Liver (tissue), 9 donors: ENCODE data around the gene ACOT7. TPM values are rescaled to one million over a fixed set of nuclear protein-coding genes. Genes with fewer than 3 reads are reported as not detected.

Experiments
- DNase-seq: peaks from one replicate; pipeline ENCODE4 v3.0.0-alpha.2; 2017; ENCODE audit warnings: low spot score
- H3K27ac ChIP-seq, 2 donors: one replicate each; pipeline ENCODE4 v1.7.0; 2013; ENCODE audit warnings: inconsistent platforms in 2 of 2, low read length in 2 of 2, control low read depth in 1 of 2, low read depth in 1 of 2, mild to moderate bottlenecking in 1 of 2
- H3K27me3 ChIP-seq, 4 donors: one replicate each; pipeline versions ENCODE4 v1.6.1 to v1.7.0; 2013; ENCODE audit warnings: low read length in 3 of 4, inconsistent platforms in 1 of 4, mild to moderate bottlenecking in 1 of 4, moderate library complexity in 1 of 4; ENCODE audit not compliant: control insufficient read depth in 4 of 4, insufficient read depth in 4 of 4
- H3K36me3 ChIP-seq, 4 donors: one replicate each; pipeline versions ENCODE4 v1.6.1 to v1.7.0; 2013; ENCODE audit warnings: low read length in 3 of 4, mild to moderate bottlenecking in 3 of 4, low read depth in 1 of 4, moderate library complexity in 1 of 4; ENCODE audit not compliant: control insufficient read depth in 4 of 4, insufficient read depth in 3 of 4
- H3K4me1 ChIP-seq, 4 donors: one replicate each; pipeline versions ENCODE4 v1.6.1 to v1.7.0; 2013; ENCODE audit warnings: low read length in 3 of 4, mild to moderate bottlenecking in 3 of 4, moderate library complexity in 1 of 4; ENCODE audit not compliant: control insufficient read depth in 4 of 4, insufficient read depth in 4 of 4
- H3K4me3 ChIP-seq, 3 donors: one replicate each; pipeline versions ENCODE4 v1.6.1 to v1.7.0; 2013; ENCODE audit warnings: low read length in 3 of 3, control low read depth in 1 of 3, low read depth in 1 of 3, mild to moderate bottlenecking in 1 of 3
- H3K9ac ChIP-seq, 2 donors: one replicate each; pipeline ENCODE4 v1.7.0; 2013; ENCODE audit warnings: low read length in 2 of 2, mild to moderate bottlenecking in 2 of 2, moderate library complexity in 2 of 2, control low read depth in 1 of 2, low read depth in 1 of 2
- H3K9me3 ChIP-seq, 4 donors: one replicate each; pipeline versions ENCODE4 v1.6.1 to v1.7.0; 2013; ENCODE audit warnings: low read length in 3 of 4; ENCODE audit not compliant: control insufficient read depth in 4 of 4
- CTCF ChIP-seq: fragments of 150-350 bp; IDR thresholded peaks from 2 replicates; pipeline ENCODE4 v1.5.1; 2017; ENCODE audit warnings: improper control_type of control experiment, low read depth, low read length; ENCODE audit not compliant: missing input control
- EGR1 ChIP-seq, 2 donors: IDR thresholded peaks; 2 replicates each; pipeline ENCODE4 v1.6.1; 2016 to 2018; ENCODE audit warnings: antibody characterized with exemption in 2 of 2, low read depth in 2 of 2
- FOXA1 ChIP-seq: IDR thresholded peaks from 2 replicates; pipeline ENCODE4 v1.6.1; 2016; ENCODE audit warnings: antibody characterized with exemption
- FOXA2 ChIP-seq: IDR thresholded peaks from 2 replicates; pipeline ENCODE4 v1.6.1; 2016; ENCODE audit warnings: antibody characterized with exemption
- GABPA ChIP-seq, 2 donors: IDR thresholded peaks in 1 of 2; conservative IDR thresholded peaks in 1 of 2; 2 replicates each; pipeline ENCODE4 v1.6.1; 2016; ENCODE audit warnings: antibody characterized with exemption in 2 of 2, mild to moderate bottlenecking in 1 of 2, moderate library complexity in 1 of 2
- HNF4A ChIP-seq, 2 donors: conservative IDR thresholded peaks; 2 replicates each; pipeline ENCODE4 v1.6.1; 2016; ENCODE audit warnings: antibody characterized with exemption in 2 of 2, mild to moderate bottlenecking in 2 of 2
- HNF4G ChIP-seq: IDR thresholded peaks from 2 replicates; pipeline ENCODE4 v1.6.1; 2016; ENCODE audit warnings: antibody characterized with exemption
- JUND ChIP-seq, 2 donors: IDR thresholded peaks; 2 replicates each; pipeline ENCODE4 v1.6.1; 2016; ENCODE audit warnings: antibody characterized with exemption in 2 of 2
- MAX ChIP-seq: IDR thresholded peaks from 2 replicates; pipeline ENCODE4 v1.6.1; 2016; ENCODE audit warnings: antibody characterized with exemption
- NR2F2 ChIP-seq: IDR thresholded peaks from 2 replicates; pipeline ENCODE4 v1.6.1; 2016; ENCODE audit warnings: antibody characterized with exemption
- RAD21 ChIP-seq, 2 donors: IDR thresholded peaks; 2 replicates each; pipeline ENCODE4 v1.6.1; 2016; ENCODE audit warnings: antibody characterized with exemption in 2 of 2, mild to moderate bottlenecking in 2 of 2
- RXRA ChIP-seq, 2 donors: IDR thresholded peaks; 2 replicates each; pipeline ENCODE4 v1.6.1; 2017 to 2018; ENCODE audit warnings: antibody characterized with exemption in 2 of 2, mild to moderate bottlenecking in 1 of 2
- TAF1 ChIP-seq: conservative IDR thresholded peaks from 2 replicates; pipeline ENCODE4 v1.6.1; 2016; ENCODE audit warnings: antibody characterized with exemption, mild to moderate bottlenecking
- YY1 ChIP-seq: IDR thresholded peaks from 2 replicates; pipeline ENCODE4 v1.6.1; 2016; ENCODE audit warnings: antibody characterized with exemption, mild to moderate bottlenecking
- WGBS: extraction: QIAGEN DNeasy Blood & Tissue Kit; methylation state at CpG from one replicate; pipeline ENCODE4 v1.1.7; 2013; 5-methylcytosine and 5-hydroxymethylcytosine counted together
- polyA plus RNA-seq, 2 donors: library from polyadenylated mRNA; stranded (reverse) in 1 of 2; unstranded in 1 of 2; fragments of 200-250 nt in 1 of 2; fragments of >200 nt in 1 of 2; fragmentation: Nextera tagmentation in 1 of 2; extraction: Ambion mirVana in 1 of 2; gene quantifications; one replicate each; pipeline versions ENCODE4 v1.2.1 to v1.2.3, GENCODE V29; 2013 to 2015
- total RNA-seq, 2 donors: library from RNA; depleted of rRNA; stranded (reverse); fragments of >200 nt; gene quantifications; one replicate each; pipeline ENCODE4 v1.2.3, GENCODE V29; 2014
- TF ChIP-seq, protein P1 (sequence below): IDR thresholded peaks from 2 replicates; pipeline ENCODE4 v1.6.1; 2016; ENCODE audit warnings: antibody characterized with exemption
- TF ChIP-seq, protein P2 (sequence below): IDR thresholded peaks from 2 replicates; pipeline ENCODE4 v1.6.1; 2016; ENCODE audit warnings: antibody characterized with exemption, mild to moderate bottlenecking
- TF ChIP-seq, protein P3 (sequence below): IDR thresholded peaks from 2 replicates; pipeline ENCODE4 v1.6.1; 2016; ENCODE audit warnings: antibody characterized with exemption
- donor health status: healthy.
- donor health status: healthy.
- donor health status: healthy.
- donor health status: healthy.
- donor health status: healthy.

Gene ACOT7
- total and polyA plus RNA-seq, 4 donors = 8.7 to 14.4 (median 10.4) TPM

- Histone ChIP-seq H3K36me3 (no peaks in the 10 kb centered on the region), H3K9ac (no peak overlapping the region), H3K27ac (no peak overlapping the region), H3K4me3 (no peak overlapping the region), H3K4me1 (peaks cover 0 to 15% (median 5%) of the 10 kb centered on the region in 4 donors), H3K27me3 (peaks cover 0 to 5% (median 2%) of the 10 kb centered on the region in 4 donors), H3K9me3 (no peaks in the 10 kb centered on the region)
- no peak for DNase-seq
- 96% methylated on average over 9 of the region's 9 CpGs for WGBS
- TF ChIP-seq RXRA (IDR thresholded peaks at IDR 0.05) (no peak), HNF4G (no peak), TAF1 (no peak), CTCF (no peak), GABPA (IDR thresholded peaks at IDR 0.05 in 1 of 2, conservative IDR thresholded peaks at IDR 0.05 in 1 of 2) (no peak), HNF4A (conservative IDR thresholded peaks at IDR 0.05) (no peak), NR2F2 (no peak), JUND (IDR thresholded peaks at IDR 0.05) (no peak), MAX (no peak), RAD21 (IDR thresholded peaks at IDR 0.05) (no peak), YY1 (no peak), FOXA1 (no peak)
- TF ChIP-seq, protein P1, sequence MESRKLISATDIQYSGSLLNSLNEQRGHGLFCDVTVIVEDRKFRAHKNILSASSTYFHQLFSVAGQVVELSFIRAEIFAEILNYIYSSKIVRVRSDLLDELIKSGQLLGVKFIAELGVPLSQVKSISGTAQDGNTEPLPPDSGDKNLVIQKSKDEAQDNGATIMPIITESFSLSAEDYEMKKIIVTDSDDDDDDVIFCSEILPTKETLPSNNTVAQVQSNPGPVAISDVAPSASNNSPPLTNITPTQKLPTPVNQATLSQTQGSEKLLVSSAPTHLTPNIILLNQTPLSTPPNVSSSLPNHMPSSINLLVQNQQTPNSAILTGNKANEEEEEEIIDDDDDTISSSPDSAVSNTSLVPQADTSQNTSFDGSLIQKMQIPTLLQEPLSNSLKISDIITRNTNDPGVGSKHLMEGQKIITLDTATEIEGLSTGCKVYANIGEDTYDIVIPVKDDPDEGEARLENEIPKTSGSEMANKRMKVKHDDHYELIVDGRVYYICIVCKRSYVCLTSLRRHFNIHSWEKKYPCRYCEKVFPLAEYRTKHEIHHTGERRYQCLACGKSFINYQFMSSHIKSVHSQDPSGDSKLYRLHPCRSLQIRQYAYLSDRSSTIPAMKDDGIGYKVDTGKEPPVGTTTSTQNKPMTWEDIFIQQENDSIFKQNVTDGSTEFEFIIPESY = no peak
- TF ChIP-seq, protein P2, sequence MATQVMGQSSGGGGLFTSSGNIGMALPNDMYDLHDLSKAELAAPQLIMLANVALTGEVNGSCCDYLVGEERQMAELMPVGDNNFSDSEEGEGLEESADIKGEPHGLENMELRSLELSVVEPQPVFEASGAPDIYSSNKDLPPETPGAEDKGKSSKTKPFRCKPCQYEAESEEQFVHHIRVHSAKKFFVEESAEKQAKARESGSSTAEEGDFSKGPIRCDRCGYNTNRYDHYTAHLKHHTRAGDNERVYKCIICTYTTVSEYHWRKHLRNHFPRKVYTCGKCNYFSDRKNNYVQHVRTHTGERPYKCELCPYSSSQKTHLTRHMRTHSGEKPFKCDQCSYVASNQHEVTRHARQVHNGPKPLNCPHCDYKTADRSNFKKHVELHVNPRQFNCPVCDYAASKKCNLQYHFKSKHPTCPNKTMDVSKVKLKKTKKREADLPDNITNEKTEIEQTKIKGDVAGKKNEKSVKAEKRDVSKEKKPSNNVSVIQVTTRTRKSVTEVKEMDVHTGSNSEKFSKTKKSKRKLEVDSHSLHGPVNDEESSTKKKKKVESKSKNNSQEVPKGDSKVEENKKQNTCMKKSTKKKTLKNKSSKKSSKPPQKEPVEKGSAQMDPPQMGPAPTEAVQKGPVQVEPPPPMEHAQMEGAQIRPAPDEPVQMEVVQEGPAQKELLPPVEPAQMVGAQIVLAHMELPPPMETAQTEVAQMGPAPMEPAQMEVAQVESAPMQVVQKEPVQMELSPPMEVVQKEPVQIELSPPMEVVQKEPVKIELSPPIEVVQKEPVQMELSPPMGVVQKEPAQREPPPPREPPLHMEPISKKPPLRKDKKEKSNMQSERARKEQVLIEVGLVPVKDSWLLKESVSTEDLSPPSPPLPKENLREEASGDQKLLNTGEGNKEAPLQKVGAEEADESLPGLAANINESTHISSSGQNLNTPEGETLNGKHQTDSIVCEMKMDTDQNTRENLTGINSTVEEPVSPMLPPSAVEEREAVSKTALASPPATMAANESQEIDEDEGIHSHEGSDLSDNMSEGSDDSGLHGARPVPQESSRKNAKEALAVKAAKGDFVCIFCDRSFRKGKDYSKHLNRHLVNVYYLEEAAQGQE = no peak
- TF ChIP-seq, protein P3, sequence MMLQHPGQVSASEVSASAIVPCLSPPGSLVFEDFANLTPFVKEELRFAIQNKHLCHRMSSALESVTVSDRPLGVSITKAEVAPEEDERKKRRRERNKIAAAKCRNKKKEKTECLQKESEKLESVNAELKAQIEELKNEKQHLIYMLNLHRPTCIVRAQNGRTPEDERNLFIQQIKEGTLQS = no peak
Observed at GRCh38 chr1:6253380-6253779, 140.2 kb downstream of the ACOT7 start.

DNA sequence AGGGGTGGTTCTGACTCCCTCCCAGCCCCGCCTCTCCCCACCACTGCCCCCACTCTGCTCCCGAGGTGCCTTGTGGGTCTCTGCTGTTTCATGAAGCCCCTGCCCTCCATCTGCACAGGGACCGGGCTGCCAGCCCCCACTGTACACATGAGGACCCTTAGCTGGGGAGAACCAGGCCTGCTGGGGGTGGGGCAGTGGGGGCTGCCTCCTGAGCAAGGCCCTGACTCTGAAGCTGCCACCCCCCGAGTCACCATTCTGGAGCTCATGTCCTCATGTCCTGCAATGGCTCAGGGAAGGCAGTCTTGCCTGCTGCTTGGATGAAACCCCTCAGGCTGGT is 141.2 kb downstream of the ACOT7 start:
- Histone ChIP-seq H3K9ac (no peak overlapping the region), H3K9me3 (no peaks in the 10 kb centered on the region), H3K4me3 (no peak overlapping the region), H3K36me3 (no peaks in the 10 kb centered on the region), H3K4me1 (peaks cover 0 to 15% (median 5%) of the 10 kb centered on the region in 4 donors), H3K27ac (no peak overlapping the region), H3K27me3 (peaks cover 0 to 5% (median 2%) of the 10 kb centered on the region in 4 donors)
- 90% methylated on average over 4 of the region's 4 CpGs for WGBS
- DNase-seq = no peak
- TF ChIP-seq FOXA2 (no peak), YY1 (no peak), HNF4G (no peak), MAX (no peak), EGR1 (IDR thresholded peaks at IDR 0.05; ENCODE audit: low read depth in 2 of 2) (no peak), TAF1 (no peak), RAD21 (IDR thresholded peaks at IDR 0.05) (no peak), RXRA (IDR thresholded peaks at IDR 0.05) (no peak), FOXA1 (no peak)
- TF ChIP-seq, protein P1 = no peak
